Liver (tissue), 3 donors: ENCODE results near the gene MAFF.

ENCODE experiments used
- GABPA ChIP-seq, 2 donors: IDR thresholded peaks in 1 of 2; conservative IDR thresholded peaks in 1 of 2; 2 replicates each; pipeline ENCODE4 v1.6.1; 2016; ENCODE audit warnings: antibody characterized with exemption in 2 of 2, mild to moderate bottlenecking in 1 of 2, moderate library complexity in 1 of 2
- HNF4A ChIP-seq, 2 donors: conservative IDR thresholded peaks; 2 replicates each; pipeline ENCODE4 v1.6.1; 2016; ENCODE audit warnings: antibody characterized with exemption in 2 of 2, mild to moderate bottlenecking in 2 of 2
- MAX ChIP-seq: IDR thresholded peaks from 2 replicates; pipeline ENCODE4 v1.6.1; 2016; ENCODE audit warnings: antibody characterized with exemption
- TAF1 ChIP-seq: conservative IDR thresholded peaks from 2 replicates; pipeline ENCODE4 v1.6.1; 2016; ENCODE audit warnings: antibody characterized with exemption, mild to moderate bottlenecking
- YY1 ChIP-seq: IDR thresholded peaks from 2 replicates; pipeline ENCODE4 v1.6.1; 2016; ENCODE audit warnings: antibody characterized with exemption, mild to moderate bottlenecking
- TF ChIP-seq, protein P1 (sequence below): fragments of 150-350 bp; IDR thresholded peaks from 2 replicates; pipeline ENCODE4 v1.5.1; 2017; ENCODE audit warnings: improper control_type of control experiment, low read depth, low read length; ENCODE audit not compliant: missing input control
- donor health status: healthy.
- donor health status: healthy.

- TF ChIP-seq, protein P1, sequence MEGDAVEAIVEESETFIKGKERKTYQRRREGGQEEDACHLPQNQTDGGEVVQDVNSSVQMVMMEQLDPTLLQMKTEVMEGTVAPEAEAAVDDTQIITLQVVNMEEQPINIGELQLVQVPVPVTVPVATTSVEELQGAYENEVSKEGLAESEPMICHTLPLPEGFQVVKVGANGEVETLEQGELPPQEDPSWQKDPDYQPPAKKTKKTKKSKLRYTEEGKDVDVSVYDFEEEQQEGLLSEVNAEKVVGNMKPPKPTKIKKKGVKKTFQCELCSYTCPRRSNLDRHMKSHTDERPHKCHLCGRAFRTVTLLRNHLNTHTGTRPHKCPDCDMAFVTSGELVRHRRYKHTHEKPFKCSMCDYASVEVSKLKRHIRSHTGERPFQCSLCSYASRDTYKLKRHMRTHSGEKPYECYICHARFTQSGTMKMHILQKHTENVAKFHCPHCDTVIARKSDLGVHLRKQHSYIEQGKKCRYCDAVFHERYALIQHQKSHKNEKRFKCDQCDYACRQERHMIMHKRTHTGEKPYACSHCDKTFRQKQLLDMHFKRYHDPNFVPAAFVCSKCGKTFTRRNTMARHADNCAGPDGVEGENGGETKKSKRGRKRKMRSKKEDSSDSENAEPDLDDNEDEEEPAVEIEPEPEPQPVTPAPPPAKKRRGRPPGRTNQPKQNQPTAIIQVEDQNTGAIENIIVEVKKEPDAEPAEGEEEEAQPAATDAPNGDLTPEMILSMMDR: no peak
- TF ChIP-seq TAF1 (no peak), GABPA (IDR thresholded peaks at IDR 0.05 in 1 of 2, conservative IDR thresholded peaks at IDR 0.05 in 1 of 2) (no peak), YY1 (no peak), MAX (no peak), HNF4A (conservative IDR thresholded peaks at IDR 0.05) (no peak)
Measured at GRCh38 chr22:38203855-38204514, 2.2 kb downstream of the MAFF start.
